ENCODE results near the gene CCDC138. TPM values are rescaled to one million over a fixed set of nuclear protein-coding genes. Genes with fewer than 3 reads are reported as not detected.

CCDC138 gene
- total RNA-seq, 2 experiments from 2014 or later: 21.5 to 28.1 TPM

DNA sequence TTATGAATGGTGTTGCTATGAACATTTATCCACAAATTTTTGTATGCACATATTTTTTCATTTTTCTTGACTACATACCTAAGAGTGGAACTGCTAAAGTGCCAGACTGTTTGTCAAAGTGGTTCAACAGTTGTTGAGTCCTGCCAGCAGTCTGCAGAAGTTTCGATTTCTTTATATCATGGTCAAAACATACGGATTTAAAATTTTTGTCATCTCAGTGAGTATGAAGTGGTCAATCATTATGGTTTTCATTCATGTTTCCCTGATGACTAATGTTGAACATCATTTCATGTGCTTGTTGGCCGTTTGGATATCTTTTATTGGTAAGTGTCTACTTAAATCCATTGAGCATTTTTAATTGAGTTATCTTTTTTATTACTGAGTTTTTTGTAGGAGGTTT, 39.2 kb downstream of the CCDC138 start:
- intact Hi-C loops (cut with micrococcal nuclease; ENCODE audit: unreplicated experiment): no loop called here
- no TSS peak for BruUV-seq (replicated peaks)
- Histone ChIP-seq H3K9me2 (ENCODE audit: insufficient read depth, low read length) (no peaks in the 10 kb centered on the region), H3K4me3 (ENCODE audit: low read depth, low read length, poor library complexity, severe bottlenecking) (no peak overlapping the region), H3K79me2 (ENCODE audit: insufficient read depth, low read depth, low read length) (no peaks in the 10 kb centered on the region), H4K20me1 (ENCODE audit: insufficient read depth, low read length) (no peaks in the 10 kb centered on the region), H3K9me3 (ENCODE audit: low read length) (no peaks in the 10 kb centered on the region), H3K4me2 (ENCODE audit: low read length) (no peak overlapping the region), H2AFZ (ENCODE audit: low read length) (no peak overlapping the region), H3K27ac (ENCODE audit: low read depth, low read length, poor library complexity, severe bottlenecking) (no peak overlapping the region), H3K4me1 (ENCODE audit: insufficient read depth, low read length, poor library complexity, severe bottlenecking) (no peaks in the 10 kb centered on the region), H3K36me3 (ENCODE audit: insufficient read depth, low read length) (peaks cover 59% of the 10 kb centered on the region)
- TF ChIP-seq EZH2phosphoT487 (IDR thresholded peaks at IDR 0.05; ENCODE audit: borderline replicate concordance, low read depth, low read length): no peak
- TF ChIP-seq, protein P1, sequence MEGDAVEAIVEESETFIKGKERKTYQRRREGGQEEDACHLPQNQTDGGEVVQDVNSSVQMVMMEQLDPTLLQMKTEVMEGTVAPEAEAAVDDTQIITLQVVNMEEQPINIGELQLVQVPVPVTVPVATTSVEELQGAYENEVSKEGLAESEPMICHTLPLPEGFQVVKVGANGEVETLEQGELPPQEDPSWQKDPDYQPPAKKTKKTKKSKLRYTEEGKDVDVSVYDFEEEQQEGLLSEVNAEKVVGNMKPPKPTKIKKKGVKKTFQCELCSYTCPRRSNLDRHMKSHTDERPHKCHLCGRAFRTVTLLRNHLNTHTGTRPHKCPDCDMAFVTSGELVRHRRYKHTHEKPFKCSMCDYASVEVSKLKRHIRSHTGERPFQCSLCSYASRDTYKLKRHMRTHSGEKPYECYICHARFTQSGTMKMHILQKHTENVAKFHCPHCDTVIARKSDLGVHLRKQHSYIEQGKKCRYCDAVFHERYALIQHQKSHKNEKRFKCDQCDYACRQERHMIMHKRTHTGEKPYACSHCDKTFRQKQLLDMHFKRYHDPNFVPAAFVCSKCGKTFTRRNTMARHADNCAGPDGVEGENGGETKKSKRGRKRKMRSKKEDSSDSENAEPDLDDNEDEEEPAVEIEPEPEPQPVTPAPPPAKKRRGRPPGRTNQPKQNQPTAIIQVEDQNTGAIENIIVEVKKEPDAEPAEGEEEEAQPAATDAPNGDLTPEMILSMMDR (conservative IDR thresholded peaks at IDR 0.05; ENCODE audit: low read length): 0 out of 2 replicates have a peak, but pooled peaks have one; percentile 14
- POLR2A ChIA-PET: no interaction called here
- DNase-seq (ENCODE audit: low spot score): no peak
- CTCF ChIA-PET (ENCODE audit: unreplicated experiment): no interaction called here

DNA sequence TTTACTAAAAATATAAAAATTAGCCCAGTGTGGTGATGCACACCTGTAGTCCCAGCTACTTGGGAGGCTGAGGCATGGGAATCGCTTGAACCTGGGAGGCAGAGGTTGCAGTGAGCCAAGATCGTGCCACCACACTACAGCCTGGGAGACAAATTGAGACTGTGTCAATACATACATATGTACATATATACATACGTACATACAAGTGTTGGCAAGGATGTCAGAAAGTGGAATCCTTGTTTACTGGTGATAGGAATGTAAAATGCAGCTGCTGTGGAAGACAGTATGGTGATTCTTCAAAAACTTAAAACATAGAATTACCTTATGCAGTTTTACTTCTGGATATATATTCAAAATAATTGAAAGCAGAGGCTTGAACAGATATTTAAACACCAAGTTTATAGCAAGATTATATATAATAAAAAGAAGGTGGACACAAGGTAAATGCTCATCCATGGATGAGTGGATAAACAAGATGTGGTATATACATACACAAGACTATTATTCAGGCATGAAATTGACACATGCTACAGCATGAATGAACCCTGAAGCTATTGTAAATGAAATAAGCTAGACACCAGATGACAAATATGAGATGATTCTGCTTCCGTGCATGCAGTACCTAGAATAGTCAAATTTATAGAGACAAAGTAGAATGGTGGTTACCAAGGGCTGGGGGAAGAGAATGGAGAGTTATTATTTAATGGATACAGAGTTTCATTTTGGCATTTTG, 43.2 kb downstream of the CCDC138 start:
- Histone ChIP-seq H3K4me2 (ENCODE audit: low read length) (no peak overlapping the region), H4K20me1 (ENCODE audit: insufficient read depth, low read length) (no peaks in the 10 kb centered on the region), H3K4me1 (ENCODE audit: insufficient read depth, low read length, poor library complexity, severe bottlenecking) (no peaks in the 10 kb centered on the region), H3K79me2 (ENCODE audit: insufficient read depth, low read depth, low read length) (no peaks in the 10 kb centered on the region), H3K9me3 (ENCODE audit: low read length) (no peaks in the 10 kb centered on the region), H3K9me2 (ENCODE audit: insufficient read depth, low read length) (no peaks in the 10 kb centered on the region), H3K27ac (ENCODE audit: low read depth, low read length, poor library complexity, severe bottlenecking) (no peak overlapping the region), H2AFZ (ENCODE audit: low read length) (no peak overlapping the region), H3K4me3 (ENCODE audit: low read depth, low read length, poor library complexity, severe bottlenecking) (no peak overlapping the region), H3K36me3 (ENCODE audit: insufficient read depth, low read length) (peaks cover 36% of the 10 kb centered on the region)
- BruUV-seq (replicated peaks): no TSS peak
- intact Hi-C loops (cut with micrococcal nuclease; ENCODE audit: unreplicated experiment): no loop called here
- POLR2A ChIA-PET: no interaction called here
- no peak for TF ChIP-seq EZH2phosphoT487 (IDR thresholded peaks at IDR 0.05; ENCODE audit: borderline replicate concordance, low read depth, low read length)
- TF ChIP-seq, protein P1 (conservative IDR thresholded peaks at IDR 0.05; ENCODE audit: low read length): no peak
- DNase-seq (ENCODE audit: low spot score): no peak
- CTCF ChIA-PET (ENCODE audit: unreplicated experiment): no interaction called here

DNA sequence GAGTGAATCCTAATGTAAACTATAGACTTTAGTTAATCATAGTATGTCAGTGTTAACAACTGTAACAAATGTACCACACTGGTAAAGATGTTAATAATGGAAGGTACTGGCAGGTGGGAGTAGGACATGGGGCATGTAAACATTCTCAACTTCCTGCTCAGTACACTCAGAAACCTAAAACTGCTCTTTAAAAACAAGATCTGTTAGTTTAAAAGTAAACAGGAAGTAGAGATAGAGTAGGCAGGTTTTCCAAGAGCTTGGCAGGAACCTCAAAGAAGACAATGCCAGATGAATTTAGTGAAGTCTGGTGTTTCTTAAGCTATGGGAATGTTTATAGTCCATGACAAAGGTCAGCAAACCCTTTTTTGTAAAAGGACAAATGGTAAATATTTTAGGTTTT, 46.6 kb downstream of the CCDC138 start:
- Histone ChIP-seq H3K4me2 (ENCODE audit: low read length) (no peak overlapping the region), H3K9me3 (ENCODE audit: low read length) (peaks cover 19% of the 10 kb centered on the region), H3K36me3 (ENCODE audit: insufficient read depth, low read length) (peaks cover 41% of the 10 kb centered on the region), H4K20me1 (ENCODE audit: insufficient read depth, low read length) (no peaks in the 10 kb centered on the region), H2AFZ (ENCODE audit: low read length) (no peak overlapping the region), H3K4me1 (ENCODE audit: insufficient read depth, low read length, poor library complexity, severe bottlenecking) (no peaks in the 10 kb centered on the region), H3K9me2 (ENCODE audit: insufficient read depth, low read length) (no peaks in the 10 kb centered on the region), H3K4me3 (ENCODE audit: low read depth, low read length, poor library complexity, severe bottlenecking) (no peak overlapping the region), H3K79me2 (ENCODE audit: insufficient read depth, low read depth, low read length) (no peaks in the 10 kb centered on the region), H3K27ac (ENCODE audit: low read depth, low read length, poor library complexity, severe bottlenecking) (no peak overlapping the region)
- POLR2A ChIA-PET: interaction anchor here (0.6 kb wide), 1 partner anchor 154 kb away, joined by 3 read pairs; no protein-coding TSS in a partner anchor
- no peak for DNase-seq (ENCODE audit: low spot score)
- TF ChIP-seq EZH2phosphoT487 (IDR thresholded peaks at IDR 0.05; ENCODE audit: borderline replicate concordance, low read depth, low read length): no peak
- TF ChIP-seq, protein P1 (conservative IDR thresholded peaks at IDR 0.05; ENCODE audit: low read length): no peak
- BruUV-seq (replicated peaks): no TSS peak
- intact Hi-C loops (cut with micrococcal nuclease; ENCODE audit: unreplicated experiment): no loop called here
- CTCF ChIA-PET (ENCODE audit: unreplicated experiment): no interaction called here
